Neural progenitor cell (in vitro differentiated cells): ENCODE results near the gene SLC29A1.

Experiments
- EZH2 ChIP-seq: fragments of 200-600 bp; sonication (generic); IDR thresholded peaks from 2 replicates; pipeline ENCODE4 v1.6.1; 2017; ENCODE audit warnings: antibody characterized with exemption, mild to moderate bottlenecking, moderate library complexity
- TF ChIP-seq, protein P1 (sequence below): fragments of 200-600 bp; sonication (generic); IDR thresholded peaks from 2 replicates; pipeline ENCODE4 v1.5.1; 2017; ENCODE audit warnings: antibody characterized with exemption, mild to moderate bottlenecking

DNA sequence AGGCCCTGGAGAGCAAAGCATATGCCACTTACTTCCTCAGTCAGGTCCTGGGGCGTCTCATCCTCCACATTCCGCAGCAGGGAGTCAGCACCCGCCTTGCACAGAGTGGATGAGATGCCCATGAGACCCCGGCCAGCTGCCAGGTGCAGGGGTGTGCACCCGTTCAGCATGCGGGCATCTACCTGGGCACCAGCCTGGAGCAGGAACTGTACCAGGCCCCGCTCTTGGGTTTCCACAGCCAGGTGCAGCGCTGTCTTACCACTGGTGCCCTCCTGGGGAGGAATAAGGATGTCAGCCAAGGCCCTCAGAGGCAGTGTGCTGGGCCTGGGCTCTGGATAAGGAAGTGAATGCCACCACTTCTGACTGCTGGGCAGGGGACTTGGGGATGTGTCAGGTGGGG lies 36.6 kb downstream of the SLC29A1 start:
- TF ChIP-seq, protein P1, sequence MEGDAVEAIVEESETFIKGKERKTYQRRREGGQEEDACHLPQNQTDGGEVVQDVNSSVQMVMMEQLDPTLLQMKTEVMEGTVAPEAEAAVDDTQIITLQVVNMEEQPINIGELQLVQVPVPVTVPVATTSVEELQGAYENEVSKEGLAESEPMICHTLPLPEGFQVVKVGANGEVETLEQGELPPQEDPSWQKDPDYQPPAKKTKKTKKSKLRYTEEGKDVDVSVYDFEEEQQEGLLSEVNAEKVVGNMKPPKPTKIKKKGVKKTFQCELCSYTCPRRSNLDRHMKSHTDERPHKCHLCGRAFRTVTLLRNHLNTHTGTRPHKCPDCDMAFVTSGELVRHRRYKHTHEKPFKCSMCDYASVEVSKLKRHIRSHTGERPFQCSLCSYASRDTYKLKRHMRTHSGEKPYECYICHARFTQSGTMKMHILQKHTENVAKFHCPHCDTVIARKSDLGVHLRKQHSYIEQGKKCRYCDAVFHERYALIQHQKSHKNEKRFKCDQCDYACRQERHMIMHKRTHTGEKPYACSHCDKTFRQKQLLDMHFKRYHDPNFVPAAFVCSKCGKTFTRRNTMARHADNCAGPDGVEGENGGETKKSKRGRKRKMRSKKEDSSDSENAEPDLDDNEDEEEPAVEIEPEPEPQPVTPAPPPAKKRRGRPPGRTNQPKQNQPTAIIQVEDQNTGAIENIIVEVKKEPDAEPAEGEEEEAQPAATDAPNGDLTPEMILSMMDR = no peak
- no peak for TF ChIP-seq EZH2
